GM21515 (cell line): ENCODE data around the gene BBLN.

Source experiments
- ATAC-seq: cut with Tn5 transposase; IDR thresholded peaks from one replicate; pipeline ENCODE4 v1.9.1; 2021; ENCODE audit not compliant: unreplicated experiment

Gene BBLN

GRCh38 chr9:128211186-128211980, 51.3 kb downstream of the BBLN start:
- ATAC-seq = no peak

- no peak for ATAC-seq
Observed at GRCh38 chr9:128211981-128212281, 51.9 kb downstream of the BBLN start.
